Coronary artery (tissue), 2 donors: ENCODE measurements around the gene SOX1.

ENCODE experiments used
- DNase-seq: peaks from one replicate; pipeline ENCODE4 v3.0.0-alpha.2; 2017; ENCODE audit warnings: low spot score
- H3K27ac ChIP-seq, 2 donors: fragments of 200-600 bp; sonication (generic); one replicate each; pipeline ENCODE4 v1.5.1; 2016 to 2019
- H3K4me3 ChIP-seq: fragments of 200-600 bp; sonication (generic); 2 replicates; pipeline ENCODE4 v1.5.1; 2016; ENCODE audit warnings: mild to moderate bottlenecking, moderate library complexity
- TF ChIP-seq, protein P1 (sequence below): fragments of 200-600 bp; sonication (generic); IDR thresholded peaks from one replicate; pipeline ENCODE4 v1.5.1; 2019; ENCODE audit warnings: antibody characterized with exemption

SOX1 gene

GRCh38 chr13:112112534-112113276 is 45.8 kb downstream of the SOX1 start:
- H3K4me3 ChIP-seq, result no peak overlapping the region
- DNase-seq, result no peak
- TF ChIP-seq, protein P1, sequence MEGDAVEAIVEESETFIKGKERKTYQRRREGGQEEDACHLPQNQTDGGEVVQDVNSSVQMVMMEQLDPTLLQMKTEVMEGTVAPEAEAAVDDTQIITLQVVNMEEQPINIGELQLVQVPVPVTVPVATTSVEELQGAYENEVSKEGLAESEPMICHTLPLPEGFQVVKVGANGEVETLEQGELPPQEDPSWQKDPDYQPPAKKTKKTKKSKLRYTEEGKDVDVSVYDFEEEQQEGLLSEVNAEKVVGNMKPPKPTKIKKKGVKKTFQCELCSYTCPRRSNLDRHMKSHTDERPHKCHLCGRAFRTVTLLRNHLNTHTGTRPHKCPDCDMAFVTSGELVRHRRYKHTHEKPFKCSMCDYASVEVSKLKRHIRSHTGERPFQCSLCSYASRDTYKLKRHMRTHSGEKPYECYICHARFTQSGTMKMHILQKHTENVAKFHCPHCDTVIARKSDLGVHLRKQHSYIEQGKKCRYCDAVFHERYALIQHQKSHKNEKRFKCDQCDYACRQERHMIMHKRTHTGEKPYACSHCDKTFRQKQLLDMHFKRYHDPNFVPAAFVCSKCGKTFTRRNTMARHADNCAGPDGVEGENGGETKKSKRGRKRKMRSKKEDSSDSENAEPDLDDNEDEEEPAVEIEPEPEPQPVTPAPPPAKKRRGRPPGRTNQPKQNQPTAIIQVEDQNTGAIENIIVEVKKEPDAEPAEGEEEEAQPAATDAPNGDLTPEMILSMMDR, result no peak
- H3K27ac ChIP-seq, result no peak overlapping the region

DNA sequence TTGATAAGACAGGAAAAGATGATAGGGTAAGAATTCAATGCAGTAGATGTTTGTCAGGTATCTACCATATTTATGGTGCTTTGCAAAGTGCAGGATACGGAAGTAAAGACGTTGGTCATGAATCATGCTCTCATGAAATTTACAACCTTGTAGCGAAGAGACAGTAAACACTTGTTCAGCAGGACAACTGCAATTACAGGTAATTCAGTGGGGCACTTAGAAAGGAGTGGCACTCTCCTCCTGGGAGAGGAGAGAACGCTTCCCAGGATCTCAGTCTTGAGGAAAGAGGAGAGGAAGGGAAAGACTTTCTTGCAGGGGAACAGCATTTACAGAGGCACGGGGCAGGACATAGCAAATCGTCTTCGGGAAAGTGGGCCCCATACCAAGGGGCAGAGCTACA is 46.4 kb downstream of the SOX1 start:
- TF ChIP-seq, protein P1, result no peak
- Histone ChIP-seq H3K4me3 (no peak overlapping the region), H3K27ac (no peak overlapping the region)
- DNase-seq, result no peak

DNA sequence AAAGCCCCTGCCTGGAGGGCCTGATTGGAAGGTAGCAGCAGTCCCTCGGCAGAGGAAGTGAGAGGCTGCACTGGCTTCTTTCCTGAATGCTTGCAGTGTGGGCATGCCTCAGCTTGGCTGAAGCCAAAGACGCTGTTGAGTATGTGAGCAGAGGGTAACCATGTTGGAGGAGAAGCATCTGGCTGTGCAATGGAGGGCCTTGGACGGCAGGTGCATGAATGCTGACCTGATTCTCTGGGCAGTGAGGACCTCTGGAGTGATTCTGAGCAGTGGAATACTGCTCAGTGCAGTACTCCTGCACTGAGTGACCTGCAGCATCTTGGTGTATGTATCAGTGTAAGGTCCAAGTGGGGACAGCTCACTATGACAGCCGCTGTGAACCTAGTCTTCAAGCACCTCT is 46.9 kb downstream of the SOX1 start:
- DNase-seq, result no peak
- TF ChIP-seq, protein P1, result no peak
- H3K27ac ChIP-seq, result no peak overlapping the region
- H3K4me3 ChIP-seq, result no peak overlapping the region

GRCh38 chr13:112114391-112114790 is 47.4 kb downstream of the SOX1 start:
- TF ChIP-seq, protein P1, result no peak
- H3K27ac ChIP-seq, result no peak overlapping the region
- no peak overlapping the region for H3K4me3 ChIP-seq
- no peak for DNase-seq

- TF ChIP-seq, protein P1, result no peak
- Histone ChIP-seq H3K27ac (no peak overlapping the region), H3K4me3 (no peak overlapping the region)
- DNase-seq, result no peak
Measured at GRCh38 chr13:112115403-112116091, 48.6 kb downstream of the SOX1 start.

GRCh38 chr13:112116187-112116950 is 49.4 kb downstream of the SOX1 start:
- no peak for DNase-seq
- TF ChIP-seq, protein P1, result no peak
- no peak overlapping the region for H3K4me3 ChIP-seq
- no peak overlapping the region for H3K27ac ChIP-seq
